B cell (primary cell): ENCODE data around the gene USP34.

ENCODE experiments used
- EZH2 ChIP-seq: IDR thresholded peaks from 2 replicates; pipeline ENCODE4 v1.6.1; 2012; ENCODE audit warnings: borderline replicate concordance, low read depth, mild to moderate bottlenecking, moderate library complexity, low read length; ENCODE audit not compliant: insufficient read depth, poor library complexity, severe bottlenecking
- TF ChIP-seq, protein P1 (sequence below): fragments of 200-600 bp; IDR thresholded peaks from one replicate; pipeline ENCODE4 v1.8.0; 2022; ENCODE audit warnings: antibody characterized with exemption, mild to moderate bottlenecking

DNA sequence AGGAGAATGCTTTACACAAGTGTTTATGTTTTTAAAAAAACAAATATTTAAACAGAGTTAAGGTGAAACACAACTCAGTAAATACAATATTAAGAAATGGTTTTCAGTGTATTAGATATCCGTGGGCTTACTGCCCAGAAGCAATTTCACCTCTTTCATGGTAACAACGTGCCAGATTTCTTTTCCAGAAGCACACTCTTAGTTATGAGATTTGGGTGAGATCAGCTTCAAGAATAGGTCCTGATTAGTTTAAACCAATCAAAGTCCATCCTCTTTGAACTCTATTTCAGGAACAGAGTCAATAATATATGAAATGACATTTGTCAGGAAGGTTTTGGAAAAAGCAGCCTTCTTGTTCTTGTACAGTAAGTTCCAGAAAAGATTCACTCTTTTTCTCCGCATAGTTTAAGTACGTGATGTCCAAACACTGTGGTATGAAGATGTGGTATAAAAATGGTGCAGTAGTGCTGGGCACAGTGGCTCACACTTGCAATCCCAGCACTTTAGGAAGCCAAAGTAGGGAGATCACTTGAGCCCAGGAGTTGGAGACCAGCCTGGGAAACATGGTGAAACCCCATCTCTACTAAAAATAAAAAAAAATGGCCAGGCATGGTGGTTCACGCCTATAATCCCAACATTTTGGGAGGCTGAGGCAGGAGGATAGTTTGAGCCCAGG, 14.7 kb downstream of the USP34 start:
- TF ChIP-seq, protein P1, sequence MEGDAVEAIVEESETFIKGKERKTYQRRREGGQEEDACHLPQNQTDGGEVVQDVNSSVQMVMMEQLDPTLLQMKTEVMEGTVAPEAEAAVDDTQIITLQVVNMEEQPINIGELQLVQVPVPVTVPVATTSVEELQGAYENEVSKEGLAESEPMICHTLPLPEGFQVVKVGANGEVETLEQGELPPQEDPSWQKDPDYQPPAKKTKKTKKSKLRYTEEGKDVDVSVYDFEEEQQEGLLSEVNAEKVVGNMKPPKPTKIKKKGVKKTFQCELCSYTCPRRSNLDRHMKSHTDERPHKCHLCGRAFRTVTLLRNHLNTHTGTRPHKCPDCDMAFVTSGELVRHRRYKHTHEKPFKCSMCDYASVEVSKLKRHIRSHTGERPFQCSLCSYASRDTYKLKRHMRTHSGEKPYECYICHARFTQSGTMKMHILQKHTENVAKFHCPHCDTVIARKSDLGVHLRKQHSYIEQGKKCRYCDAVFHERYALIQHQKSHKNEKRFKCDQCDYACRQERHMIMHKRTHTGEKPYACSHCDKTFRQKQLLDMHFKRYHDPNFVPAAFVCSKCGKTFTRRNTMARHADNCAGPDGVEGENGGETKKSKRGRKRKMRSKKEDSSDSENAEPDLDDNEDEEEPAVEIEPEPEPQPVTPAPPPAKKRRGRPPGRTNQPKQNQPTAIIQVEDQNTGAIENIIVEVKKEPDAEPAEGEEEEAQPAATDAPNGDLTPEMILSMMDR = no peak
- TF ChIP-seq EZH2 = no peak
